Stimulated activated CD4-positive, alpha-beta T cell treated with anti-CD3 and anti-CD28 coated beads, Interleukin-1b, Interleukin-23, amount 100 ng/mL, for 24 hours (primary cell): ENCODE measurements around the gene CHDH.

ENCODE experiments used
- DNase-seq, 4 experiments: peaks; one replicate each; pipeline ENCODE4 v3.0.0-alpha.2; 2020; ENCODE audit warnings: low read depth in 4 of 4, low spot score in 1 of 4

Gene CHDH, protein sequence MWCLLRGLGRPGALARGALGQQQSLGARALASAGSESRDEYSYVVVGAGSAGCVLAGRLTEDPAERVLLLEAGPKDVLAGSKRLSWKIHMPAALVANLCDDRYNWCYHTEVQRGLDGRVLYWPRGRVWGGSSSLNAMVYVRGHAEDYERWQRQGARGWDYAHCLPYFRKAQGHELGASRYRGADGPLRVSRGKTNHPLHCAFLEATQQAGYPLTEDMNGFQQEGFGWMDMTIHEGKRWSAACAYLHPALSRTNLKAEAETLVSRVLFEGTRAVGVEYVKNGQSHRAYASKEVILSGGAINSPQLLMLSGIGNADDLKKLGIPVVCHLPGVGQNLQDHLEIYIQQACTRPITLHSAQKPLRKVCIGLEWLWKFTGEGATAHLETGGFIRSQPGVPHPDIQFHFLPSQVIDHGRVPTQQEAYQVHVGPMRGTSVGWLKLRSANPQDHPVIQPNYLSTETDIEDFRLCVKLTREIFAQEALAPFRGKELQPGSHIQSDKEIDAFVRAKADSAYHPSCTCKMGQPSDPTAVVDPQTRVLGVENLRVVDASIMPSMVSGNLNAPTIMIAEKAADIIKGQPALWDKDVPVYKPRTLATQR

DNA sequence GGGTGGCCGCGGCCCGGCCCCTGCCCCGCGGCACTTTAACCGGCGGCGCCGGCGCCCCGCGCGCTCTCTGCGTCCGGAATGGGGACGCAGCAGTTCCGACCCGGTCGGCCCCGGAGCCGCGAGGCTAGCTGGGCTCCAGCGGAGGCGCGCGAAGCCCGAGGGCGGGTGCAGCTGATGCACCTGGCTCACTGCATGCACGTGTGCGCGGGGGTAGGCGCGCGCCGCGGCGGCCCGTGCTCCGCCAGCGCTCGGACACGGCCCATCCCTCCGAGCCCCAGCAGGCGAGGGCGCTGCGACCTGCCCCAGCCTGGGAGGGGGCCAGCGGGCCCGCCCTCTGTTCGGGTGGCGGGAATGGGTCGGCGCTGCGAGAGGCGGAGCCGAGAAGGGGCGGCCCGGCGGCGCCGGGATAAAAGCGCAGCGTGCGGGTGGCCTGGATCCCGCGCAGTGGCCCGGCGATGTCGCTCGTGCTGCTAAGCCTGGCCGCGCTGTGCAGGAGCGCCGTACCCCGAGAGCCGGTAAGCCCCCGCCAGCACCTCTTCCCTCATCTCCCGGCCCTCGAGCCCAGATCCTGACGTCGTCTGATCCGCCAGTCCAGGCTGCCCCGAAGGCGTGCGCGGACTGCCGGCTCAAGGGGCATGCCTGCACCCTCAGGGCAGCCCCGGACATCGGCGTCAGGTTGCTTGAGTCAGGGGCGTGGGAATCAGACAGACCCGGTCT is at the start of gene CHDH, which contains the start of gene IL17RB:
Gene CHDH (minus strand): TSS at position 286 of the 717 bp plus-strand sequence. CDS start 22,411 bp downstream, outside the sequence.
Gene IL17RB (plus strand): TSS at position 435 of the 717 bp plus-strand sequence. CDS start 21 bp downstream, at position 456.
- DNase-seq, result peak in 1 of 4 experiments; percentile 7

DNA sequence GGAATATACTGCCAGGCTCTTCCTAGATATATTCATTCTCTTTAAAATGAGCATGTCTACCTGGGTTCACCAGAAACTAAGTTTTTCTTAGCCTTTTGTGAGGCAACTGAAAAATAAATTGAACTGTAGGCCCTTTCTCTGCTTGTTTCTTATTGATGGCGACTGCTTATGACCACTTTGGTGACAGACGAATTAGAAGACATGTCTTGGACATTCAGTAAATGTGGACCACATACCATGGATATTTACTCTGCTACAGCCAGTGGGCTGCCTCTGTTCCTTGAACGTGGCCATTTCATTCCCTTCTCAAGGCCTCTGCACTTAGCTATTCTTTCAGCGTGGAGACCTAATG is 46.0 kb upstream of the CHDH start:
- no peak for DNase-seq

DNA sequence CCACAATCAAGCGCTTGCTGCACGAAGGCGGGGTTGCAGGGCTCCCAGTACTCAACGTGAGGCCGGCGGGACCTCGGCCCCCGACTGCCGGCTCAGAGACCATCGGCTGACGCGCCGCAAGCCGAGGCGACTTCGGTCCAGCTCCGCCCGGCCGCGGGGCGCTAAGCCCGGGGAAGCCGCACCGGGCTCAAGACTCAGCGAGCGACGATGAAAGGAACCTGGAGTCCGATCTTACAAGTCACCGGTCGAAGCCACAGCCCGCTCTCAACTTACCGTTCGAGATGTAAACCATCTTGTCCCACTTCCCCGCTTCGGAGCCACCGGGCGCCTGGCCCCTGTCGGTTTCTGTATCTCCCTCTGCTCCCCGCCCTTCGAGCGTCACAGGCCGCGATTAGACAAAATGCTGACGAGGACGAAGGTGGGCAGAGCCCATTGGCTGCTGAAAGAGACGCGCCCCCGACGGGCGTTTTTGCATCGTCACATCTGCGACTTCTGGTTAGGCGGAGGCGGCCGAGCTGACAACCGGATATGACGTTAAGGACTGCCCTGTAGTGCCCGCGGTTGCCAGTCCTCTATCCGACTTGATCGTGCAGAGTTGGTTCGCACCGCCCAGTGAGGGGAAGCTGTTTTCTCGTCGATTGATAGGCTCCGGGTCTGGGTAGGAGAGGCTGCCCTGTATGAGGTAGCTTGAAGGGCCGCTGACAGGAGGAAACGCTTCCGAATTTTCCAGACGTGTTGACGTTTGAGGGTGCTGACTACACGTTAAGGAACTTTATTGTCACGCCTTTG is 45.5 kb upstream of the CHDH start, which contains the start of gene SELENOK:
Gene SELENOK (minus strand): TSS at position 363 of the 789 bp plus-strand sequence.
- peak; percentile 85 to 93 (median 88) for DNase-seq

DNA sequence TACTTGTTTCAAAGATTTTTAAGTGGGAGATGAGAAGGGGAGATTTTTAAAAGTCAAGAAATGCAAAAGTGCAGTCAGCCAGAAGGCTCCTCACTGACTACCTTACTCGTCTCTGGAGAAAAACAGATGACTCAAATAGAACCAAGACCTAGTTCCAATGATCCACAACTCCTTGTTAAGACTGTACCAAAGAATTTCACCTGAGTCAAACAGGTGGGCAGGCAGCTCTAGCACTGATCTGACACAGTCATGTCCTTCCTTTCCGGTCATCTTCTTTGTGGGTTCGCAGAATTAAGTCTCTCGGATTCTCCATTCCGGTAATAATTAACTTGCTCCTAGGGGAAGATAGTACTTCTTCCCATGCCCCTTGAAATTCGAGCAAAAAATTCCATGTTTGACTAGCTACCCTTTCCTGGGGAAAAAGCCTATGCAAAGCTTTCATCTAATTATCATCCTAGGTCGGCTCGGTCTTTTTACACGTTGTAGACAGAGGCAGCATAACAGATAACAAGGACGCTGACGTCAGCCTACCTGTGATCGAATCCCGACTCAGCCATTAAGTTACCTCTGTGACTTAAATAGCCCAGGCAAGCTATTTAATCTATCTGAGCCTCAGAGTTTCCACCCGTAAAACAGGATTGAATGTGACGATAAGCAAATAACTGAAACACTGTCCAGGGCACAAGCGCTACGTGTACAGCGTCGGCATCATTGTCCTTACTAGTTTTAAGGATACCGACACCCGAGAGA is 44.7 kb upstream of the CHDH start:
- peak in 2 of 4 experiments; percentile 15 to 28 for DNase-seq

DNA sequence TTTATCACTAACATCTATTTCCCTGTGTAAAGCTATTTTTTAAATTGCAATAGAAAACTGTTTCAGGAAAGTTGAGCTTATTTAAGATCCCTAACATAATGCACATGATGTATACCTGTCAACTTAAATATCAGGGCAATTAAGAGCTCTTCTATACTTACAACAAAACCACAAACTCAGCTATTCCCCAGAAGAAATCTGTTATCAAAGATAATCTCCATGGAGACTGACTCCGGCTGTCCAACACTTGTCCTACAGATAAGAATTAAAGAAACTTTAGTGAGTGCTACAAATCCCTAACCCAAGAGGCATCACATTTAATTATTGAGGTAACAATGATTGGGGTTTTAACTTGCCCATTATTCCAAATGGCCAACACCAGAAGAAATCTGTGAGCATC is 42.0 kb upstream of the CHDH start:
- no peak for DNase-seq

DNA sequence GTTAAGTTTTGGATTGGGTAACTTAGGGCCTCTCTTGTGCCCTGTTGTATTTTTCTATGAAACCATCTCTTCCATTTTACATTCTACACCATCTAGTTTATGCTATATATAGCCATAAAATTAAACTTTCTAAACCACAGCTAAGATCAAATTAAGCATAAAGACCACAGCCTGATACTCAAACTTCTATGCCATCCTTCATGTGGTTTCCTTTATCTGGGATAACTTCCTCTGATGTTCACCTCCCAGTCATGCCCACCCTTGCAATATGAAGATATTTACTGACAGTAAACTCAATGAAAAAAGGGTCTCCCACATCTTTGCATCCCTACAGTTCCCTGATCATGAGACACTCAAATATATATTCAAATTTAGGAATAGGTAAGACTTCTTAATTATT is 41.2 kb upstream of the CHDH start:
- no peak for DNase-seq

DNA sequence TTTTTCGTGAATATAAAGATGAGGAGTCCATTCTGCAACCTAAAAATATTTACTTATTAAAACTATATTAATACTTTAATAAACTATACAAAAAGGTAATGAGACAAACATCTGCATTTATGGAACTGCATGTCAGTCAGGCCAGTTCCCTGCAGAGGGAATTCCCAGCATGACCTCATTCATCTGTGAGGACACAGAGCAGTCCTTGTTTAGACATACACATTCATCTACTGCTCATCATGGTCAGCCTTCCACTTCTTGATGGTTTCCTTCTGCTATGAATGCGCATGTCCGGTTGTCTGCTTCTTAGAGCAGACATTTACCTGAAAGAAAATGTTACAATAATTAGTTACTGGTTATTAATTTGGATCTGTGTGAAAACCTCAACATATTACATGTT is 39.0 kb upstream of the CHDH start:
- no peak for DNase-seq

DNA sequence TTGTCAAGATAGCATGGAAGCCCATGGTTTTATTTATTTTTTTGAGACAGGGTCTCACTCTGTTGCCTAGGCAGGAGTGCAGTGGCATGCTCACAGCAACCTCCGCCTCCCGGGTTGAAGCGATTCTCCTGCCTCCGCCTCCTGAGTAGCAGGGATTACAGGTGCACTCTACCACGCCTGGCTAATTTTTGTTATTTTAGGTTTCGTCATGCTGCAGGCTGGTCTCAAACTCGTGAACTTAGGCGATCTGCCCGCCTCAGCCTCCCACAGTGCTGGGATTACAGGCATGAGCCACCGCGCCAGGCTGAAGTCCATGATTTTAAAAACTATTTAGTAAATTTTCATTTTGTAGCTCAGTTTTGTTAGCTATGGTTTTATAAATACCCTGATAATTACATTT is 38.4 kb upstream of the CHDH start:
- no peak for DNase-seq

DNA sequence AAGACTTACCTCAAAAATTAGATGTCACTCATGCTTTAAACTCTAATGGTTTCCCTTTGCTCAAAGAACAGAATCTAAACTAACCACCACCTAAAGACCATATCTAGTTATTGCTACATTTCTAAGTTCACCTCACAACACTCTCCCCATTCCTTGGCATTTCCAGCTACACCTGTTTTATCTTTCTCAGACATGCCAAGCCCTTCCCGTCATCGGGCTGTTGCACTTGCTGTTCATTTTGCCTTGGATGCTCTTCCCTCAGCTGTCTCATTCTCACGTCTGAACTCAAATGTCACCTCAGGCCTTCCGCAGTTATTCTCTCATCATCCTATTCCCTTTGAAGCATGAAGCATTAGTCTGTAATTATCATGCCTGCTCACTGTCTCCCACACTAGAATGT is 36.8 kb upstream of the CHDH start:
- DNase-seq, result no peak

DNA sequence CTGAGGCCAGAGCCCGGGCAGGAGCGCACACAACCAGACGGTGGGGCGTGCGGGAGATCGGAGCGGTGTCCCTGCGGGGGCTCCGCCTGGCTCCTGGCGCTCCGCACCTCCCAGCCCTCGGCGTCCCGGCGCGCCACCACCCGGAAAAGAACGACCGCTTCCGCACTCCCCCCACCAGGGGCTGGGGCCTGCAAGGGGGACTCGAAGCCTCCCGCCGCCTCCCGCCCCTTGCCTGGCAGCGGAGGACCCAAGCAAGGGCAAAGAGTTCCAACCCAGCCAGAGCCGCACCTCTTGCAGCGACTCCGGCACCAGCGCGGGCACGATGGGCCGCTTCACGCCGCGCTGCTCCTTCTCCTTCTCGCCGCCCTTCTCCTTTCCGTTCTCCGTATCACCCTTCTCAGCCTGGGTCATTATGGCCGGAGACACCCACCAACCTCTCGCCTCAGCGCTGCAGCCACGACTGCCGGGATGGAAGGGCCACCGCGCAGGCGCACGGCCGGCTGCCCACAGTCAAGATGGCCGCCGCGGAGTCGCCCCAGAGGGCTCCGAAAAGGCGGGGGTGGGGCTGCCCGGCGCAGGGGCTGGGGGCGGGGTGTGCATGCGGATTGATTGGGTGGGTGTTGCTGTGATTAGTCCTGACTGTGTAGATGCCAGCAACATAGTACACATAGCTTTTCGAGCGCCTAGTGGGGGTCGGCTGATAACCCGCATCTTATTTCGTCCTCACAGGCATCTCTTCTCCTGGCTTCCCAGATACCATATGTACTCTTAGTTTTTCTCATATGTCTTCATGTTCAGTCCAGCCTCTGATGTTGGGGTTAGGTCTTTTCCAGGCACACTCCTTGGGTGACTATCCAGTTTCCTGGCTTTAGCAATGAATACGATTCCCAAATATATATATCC is 35.7 kb upstream of the CHDH start, which contains the start of gene ACTR8:
Gene ACTR8 (minus strand): TSS at position 462 of the 903 bp plus-strand sequence. CDS start 51 bp downstream, at position 411.
- peak; percentile 45 to 79 (median 78) for DNase-seq

DNA sequence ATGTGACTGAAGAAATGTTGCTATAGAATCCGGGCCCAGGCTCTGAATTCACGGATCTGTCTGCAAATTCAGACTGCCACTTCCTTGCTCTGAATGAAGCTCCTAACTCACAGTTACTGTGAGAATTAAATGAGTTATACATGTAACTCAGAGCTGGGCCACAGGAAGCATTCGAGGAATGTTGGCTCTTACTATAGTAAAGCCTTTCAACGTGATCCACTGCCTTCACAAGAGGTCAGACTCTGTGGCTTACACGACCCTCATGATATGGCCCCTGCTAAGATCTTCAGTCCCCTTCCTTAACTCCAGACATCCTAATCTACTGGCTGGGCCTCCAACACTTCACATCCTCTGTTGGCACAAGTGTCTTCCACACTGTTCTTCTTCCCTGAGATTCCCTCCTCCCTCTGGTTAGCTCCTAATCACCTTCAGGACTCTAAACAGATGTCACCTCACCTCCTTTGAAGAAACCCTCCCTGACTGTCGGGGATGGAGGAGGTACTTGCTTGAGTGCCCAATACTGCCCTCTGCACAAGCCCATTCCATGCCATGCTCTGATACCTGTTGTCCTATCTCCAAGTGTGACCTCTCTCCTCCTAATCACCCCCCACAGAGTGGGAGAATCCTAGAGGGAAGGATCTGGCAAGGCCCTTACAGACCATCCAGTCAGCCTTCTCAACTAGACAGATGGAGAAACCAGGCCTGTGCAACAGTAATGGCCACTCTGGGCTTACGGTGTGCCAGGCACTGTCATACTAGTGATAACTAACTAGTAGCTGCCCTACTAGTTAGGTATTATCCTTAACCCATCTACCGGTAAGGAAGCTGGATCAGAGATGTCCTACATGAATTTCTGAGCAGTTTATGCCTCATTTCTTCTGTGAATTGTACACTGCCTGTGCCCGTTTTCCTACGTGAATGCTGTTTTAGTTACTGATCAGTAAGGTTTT is 34.5 kb upstream of the CHDH start:
- no peak for DNase-seq

DNA sequence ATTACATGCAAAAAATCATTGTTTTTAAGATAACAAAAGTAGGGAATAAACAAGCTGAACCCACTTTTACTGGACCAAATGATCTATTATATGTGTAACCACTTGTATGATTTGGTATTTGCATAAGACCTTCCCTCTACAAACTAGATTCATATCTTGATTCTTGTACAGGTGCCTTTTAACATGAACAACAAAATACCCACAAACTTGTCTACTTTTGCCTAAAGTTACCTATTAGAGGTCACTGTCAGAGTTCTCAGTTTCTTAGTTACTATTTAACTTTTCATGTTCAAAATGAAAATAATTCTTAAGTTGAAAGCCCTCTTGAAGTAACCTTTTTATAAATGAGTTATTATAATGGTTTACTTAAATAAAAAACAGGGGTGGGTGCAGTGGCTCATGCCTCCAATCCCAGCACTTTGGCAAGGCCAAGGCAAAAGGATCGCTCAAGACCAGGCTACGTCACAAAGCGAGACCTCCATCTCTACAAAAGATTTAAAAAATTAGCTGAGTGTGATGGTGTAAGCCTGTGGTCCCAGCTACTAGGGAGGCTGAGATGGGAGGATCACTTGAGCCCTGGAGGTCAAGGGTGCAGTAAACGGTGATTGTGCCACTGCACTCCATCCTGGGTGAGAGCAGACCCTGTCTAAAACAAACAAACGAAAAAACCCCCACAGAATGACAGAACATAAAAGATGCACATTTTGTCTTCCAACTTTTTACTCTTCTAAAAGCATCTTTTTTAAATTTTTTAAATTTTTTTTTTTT is 19.7 kb upstream of the CHDH start:
- DNase-seq, result no peak

DNA sequence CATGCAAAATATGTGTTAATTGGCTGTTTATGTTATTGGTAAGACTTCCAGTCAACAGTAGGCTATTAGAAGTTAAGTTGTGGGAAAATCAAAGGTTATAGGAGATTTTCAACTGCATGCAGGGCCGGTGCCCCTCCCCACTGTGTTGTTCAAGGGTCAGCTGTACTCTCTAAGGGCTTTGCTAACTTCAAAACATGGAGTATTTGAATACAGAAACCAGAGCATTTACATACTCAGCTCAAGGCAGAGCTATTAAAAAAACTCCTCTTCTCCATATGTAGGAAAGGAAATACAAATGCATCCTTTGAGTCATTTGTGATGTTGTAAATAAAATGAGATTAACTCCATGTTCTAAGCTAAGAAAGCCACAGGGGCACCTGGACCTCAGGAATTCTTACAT is 16.9 kb upstream of the CHDH start:
- no peak for DNase-seq

DNA sequence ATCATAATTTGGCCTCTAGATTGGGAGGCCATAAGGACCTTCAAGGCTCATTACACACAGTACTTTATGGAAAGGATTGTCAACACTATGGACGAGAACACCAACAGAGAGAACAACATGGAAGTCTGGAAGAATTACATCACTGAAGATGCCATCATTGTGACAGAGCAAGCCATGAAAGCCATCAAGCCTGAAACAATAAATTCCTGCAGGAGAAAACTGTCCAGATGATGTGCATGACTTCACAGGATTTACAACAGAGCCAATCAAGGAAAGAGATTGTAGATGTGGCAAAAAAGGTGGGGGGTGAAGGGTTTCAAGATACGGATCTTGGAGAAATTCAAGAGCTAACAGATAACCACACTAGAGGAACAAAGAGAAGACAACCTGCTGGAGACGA is 16.0 kb upstream of the CHDH start:
- no peak for DNase-seq

DNA sequence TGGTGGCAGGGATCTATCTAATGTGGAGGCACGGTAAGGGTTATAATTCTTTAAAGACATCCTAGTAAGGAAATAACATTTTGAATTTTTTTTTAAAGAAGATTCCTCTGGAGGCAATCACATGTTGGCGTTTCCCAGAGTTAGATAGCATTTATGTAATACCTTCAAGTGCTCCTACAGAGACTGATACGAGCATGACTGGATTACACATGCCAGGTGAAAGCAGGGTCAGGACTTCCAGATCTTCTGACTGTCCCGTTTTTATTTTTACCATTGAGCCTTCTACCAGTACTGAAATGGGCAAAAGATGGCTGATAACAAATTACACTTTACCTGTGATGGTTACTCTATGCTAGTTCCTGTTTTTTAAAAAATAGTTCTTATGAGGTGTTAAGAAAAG is 14.0 kb upstream of the CHDH start:
- no peak for DNase-seq

DNA sequence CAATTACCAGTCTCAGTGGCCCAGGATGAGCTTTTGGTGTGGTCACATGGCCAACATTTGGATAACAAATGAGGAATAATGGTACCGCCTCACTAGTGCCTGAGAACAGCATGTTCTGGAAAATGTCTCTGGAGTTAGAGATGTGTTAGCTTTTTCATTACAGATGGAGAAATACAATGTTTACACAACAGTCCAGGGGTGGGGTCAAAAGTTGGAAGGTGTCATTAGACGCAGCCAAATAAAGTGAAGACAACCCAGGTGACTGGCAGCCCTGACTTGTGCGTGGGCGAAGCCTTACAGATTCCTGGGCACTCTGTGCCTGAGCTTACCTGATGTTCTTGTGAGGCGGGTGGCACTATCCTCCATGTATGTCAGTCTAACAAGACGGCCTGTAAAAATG is 13.0 kb upstream of the CHDH start:
- no peak for DNase-seq

DNA sequence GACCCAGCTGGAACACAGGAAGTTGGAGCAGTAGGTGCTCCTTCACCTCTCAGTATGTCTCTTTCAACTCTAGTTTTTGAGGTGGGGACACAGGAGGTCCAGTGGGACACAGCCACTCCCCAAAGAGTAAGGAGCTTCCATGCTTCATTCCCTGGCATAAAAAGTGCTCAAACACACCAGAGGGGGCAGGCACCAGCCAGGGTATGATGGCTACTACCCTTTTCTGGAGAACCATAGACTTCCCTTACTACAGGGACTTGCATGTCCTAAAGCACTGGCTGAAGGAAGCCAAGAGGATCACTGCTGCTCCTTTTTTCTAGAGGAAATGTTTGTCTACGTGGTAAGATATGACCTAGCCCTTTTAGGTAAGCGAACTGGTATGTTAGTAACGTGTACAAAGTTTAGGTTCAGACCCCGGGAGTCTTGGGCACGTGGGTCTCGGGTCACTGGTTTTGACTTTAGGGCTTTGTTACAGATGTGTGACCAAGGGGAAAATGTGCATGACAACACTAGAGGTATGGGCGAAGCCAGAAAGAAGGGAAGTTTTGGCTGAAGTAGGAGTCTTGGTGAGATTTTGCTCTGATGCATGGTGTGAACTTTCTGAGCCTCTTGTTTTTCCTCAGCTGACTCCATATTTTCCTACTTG is 12.0 kb upstream of the CHDH start:
- no peak for DNase-seq
